ENCODE data around the gene SIPA1L3. TPM values are rescaled to one million over a fixed set of nuclear protein-coding genes. Genes with fewer than 3 reads are reported as not detected.

Gene SIPA1L3
- total RNA-seq, 1 donor from 2014 or later = 63.2 TPM

GRCh38 chr19:38194061-38194701 lies 287.2 kb downstream of the SIPA1L3 start:
- no peak for DNase-seq
- Histone ChIP-seq H3K36me3 (peaks cover 35% of the 10 kb centered on the region), H3K4me3 (no peak overlapping the region), H3K9me3 (no peaks in the 10 kb centered on the region), H3K27me3 (ENCODE audit: low read depth) (no peaks in the 10 kb centered on the region), H3K4me1 (no peaks in the 10 kb centered on the region), H3K27ac (no peak overlapping the region)
- ATAC-seq = peak in 1 of 2 donors; percentile 8
- intact Hi-C loops (cut with DNase I) = no loop called here
- TF ChIP-seq CTCF (IDR thresholded peaks at IDR 0.05) = no peak

- H3K4me1 ChIP-seq = no peaks in the 10 kb centered on the region
- no peak for TF ChIP-seq CTCF (IDR thresholded peaks at IDR 0.05)
- no peaks in the 10 kb centered on the region for H3K9me3 ChIP-seq
- H3K36me3 ChIP-seq = peaks cover 40% of the 10 kb centered on the region
- no peak for DNase-seq
- H3K27ac ChIP-seq = no peak overlapping the region
- H3K4me3 ChIP-seq = no peak overlapping the region
- intact Hi-C loops (cut with DNase I) = no loop called here
- ATAC-seq = no peak
- no peaks in the 10 kb centered on the region for H3K27me3 ChIP-seq (ENCODE audit: low read depth)
Measured at GRCh38 chr19:38195237-38195636, 288.2 kb downstream of the SIPA1L3 start.

- no peaks in the 10 kb centered on the region for H3K27me3 ChIP-seq (ENCODE audit: low read depth)
- peaks cover 42% of the 10 kb centered on the region for H3K36me3 ChIP-seq
- DNase-seq = no peak
- H3K9me3 ChIP-seq = no peaks in the 10 kb centered on the region
- no peak overlapping the region for H3K27ac ChIP-seq
- ATAC-seq = no peak
- TF ChIP-seq CTCF (IDR thresholded peaks at IDR 0.05) = no peak
- intact Hi-C loops (cut with DNase I) = no loop called here
- H3K4me1 ChIP-seq = no peaks in the 10 kb centered on the region
- no peak overlapping the region for H3K4me3 ChIP-seq
Measured at GRCh38 chr19:38196245-38196837, 289.3 kb downstream of the SIPA1L3 start.

GRCh38 chr19:38196948-38197656 lies 290.1 kb downstream of the SIPA1L3 start:
- ATAC-seq (no peak), DNase-seq (no peak)
- Histone ChIP-seq H3K9me3 (no peaks in the 10 kb centered on the region), H3K27me3 (ENCODE audit: low read depth) (no peaks in the 10 kb centered on the region), H3K27ac (no peak overlapping the region), H3K4me3 (no peak overlapping the region), H3K36me3 (peaks cover 43% of the 10 kb centered on the region), H3K4me1 (no peaks in the 10 kb centered on the region)
- intact Hi-C loops (cut with DNase I) = no loop called here
- no peak for TF ChIP-seq CTCF (IDR thresholded peaks at IDR 0.05)

- H3K27me3 ChIP-seq (ENCODE audit: low read depth) = no peaks in the 10 kb centered on the region
- no peak for TF ChIP-seq CTCF (IDR thresholded peaks at IDR 0.05)
- H3K36me3 ChIP-seq = peaks cover 47% of the 10 kb centered on the region
- ATAC-seq = no peak
- no peaks in the 10 kb centered on the region for H3K9me3 ChIP-seq
- H3K4me3 ChIP-seq = no peak overlapping the region
- DNase-seq = no peak
- H3K27ac ChIP-seq = no peak overlapping the region
- H3K4me1 ChIP-seq = no peaks in the 10 kb centered on the region
- intact Hi-C loops (cut with DNase I) = no loop called here
Measured at GRCh38 chr19:38197937-38198704, 291.1 kb downstream of the SIPA1L3 start.
